ENCODE measurements around the gene KCNJ6.
"Not testable (repeated sequence)": the region's sequence is repeated elsewhere in the genome, so short reads cannot be mapped to it uniquely, and the experiment has no call there.

The KCNJ6 gene

GRCh38 chr21:37668462-37669239, 247.6 kb downstream of the KCNJ6 start:
- no peak for DNase-seq (ENCODE audit: low read depth, low spot score)
- H3K4me3 ChIP-seq (ENCODE audit: low read length): no peak overlapping the region

- no peak overlapping the region for H3K4me3 ChIP-seq (ENCODE audit: low read length)
- DNase-seq (ENCODE audit: low read depth, low spot score): no peak
Observed at GRCh38 chr21:37667380-37667779, 248.9 kb downstream of the KCNJ6 start.

DNA sequence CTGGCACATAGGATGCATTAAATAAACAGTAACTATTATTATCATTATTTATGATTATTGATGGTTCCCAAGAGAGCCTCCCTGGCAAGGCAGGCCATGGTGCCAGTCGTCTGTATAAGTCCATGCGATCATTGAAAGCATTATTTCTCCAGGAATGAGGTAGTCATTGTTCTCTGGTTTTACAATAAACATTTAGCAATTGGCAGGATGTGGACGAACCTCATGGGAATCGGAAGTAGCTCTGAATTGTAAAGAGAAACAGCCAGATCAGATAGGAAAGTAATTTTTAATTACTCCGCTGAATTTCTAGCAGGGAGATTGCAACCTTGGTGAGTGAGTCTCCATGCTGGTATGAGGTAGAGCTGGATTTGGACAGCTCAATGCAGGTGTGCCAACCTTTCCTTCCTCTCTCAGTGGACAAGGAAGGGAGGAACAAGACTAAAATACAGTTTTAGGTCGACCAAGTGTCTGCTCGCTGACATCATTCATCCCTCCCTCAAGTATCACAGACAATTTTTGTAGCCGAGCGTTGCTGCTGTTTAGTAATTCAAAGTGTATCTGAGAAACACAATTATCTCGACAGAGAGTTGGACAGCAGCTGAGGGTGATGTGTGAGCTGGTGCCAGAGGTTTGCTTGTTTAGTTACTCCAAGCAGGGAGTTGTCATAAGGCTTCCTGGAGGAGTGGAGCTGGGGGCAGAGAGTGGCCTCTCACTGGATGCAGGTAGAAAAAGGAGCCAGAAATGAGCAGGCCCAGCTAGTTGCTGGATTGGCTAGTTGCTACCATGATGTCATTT, 250.8 kb downstream of the KCNJ6 start:
- H3K4me3 ChIP-seq (ENCODE audit: low read length): no peak overlapping the region
- no peak for DNase-seq (ENCODE audit: low read depth, low spot score)

DNA sequence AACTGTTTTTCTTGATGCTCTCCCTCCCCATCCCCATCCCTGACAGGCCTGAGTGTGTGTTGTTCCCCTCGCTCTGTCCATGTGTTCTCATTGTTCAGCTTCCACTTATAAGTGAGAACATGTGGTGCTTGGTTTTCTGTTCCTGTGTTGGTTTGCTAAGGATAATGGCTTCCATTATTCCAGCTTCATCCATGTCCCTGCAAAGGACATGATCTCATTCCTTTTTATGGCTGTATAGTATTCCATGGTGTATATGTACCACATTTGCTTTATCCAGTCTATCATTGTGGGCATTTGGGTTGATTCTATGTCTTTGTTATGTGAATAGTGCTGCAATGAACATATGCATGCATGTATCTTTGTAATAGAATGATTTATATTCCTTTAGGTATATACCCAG, 254.0 kb downstream of the KCNJ6 start:
- DNase-seq (ENCODE audit: low read depth, low spot score); H3K4me3 ChIP-seq (ENCODE audit: low read length): not testable (repeated sequence)

- no peak overlapping the region for H3K4me3 ChIP-seq (ENCODE audit: low read length)
- no peak for DNase-seq (ENCODE audit: low read depth, low spot score)
Observed at GRCh38 chr21:37660709-37661108, 255.5 kb downstream of the KCNJ6 start.

DNA sequence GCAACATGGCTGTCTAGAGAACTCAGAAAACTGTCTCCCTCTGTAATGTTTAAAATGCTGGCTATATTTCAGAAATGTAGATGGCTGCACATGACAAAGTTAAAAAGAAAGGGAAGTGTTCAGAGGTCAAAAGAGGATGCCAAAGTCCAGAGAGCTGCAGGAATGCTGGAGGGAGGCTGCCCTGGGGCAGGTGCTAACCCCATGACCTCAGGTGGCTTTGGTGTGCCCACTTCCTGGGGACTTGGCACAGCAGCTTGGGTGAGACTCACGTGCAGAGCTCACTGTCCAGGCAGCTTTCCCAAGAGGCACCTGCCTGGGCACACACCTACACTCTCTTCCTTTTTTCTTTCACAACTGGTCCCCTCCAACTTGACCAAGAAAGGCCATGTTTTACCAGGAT, 256.4 kb downstream of the KCNJ6 start:
- no peak overlapping the region for H3K4me3 ChIP-seq (ENCODE audit: low read length)
- no peak for DNase-seq (ENCODE audit: low read depth, low spot score)

DNA sequence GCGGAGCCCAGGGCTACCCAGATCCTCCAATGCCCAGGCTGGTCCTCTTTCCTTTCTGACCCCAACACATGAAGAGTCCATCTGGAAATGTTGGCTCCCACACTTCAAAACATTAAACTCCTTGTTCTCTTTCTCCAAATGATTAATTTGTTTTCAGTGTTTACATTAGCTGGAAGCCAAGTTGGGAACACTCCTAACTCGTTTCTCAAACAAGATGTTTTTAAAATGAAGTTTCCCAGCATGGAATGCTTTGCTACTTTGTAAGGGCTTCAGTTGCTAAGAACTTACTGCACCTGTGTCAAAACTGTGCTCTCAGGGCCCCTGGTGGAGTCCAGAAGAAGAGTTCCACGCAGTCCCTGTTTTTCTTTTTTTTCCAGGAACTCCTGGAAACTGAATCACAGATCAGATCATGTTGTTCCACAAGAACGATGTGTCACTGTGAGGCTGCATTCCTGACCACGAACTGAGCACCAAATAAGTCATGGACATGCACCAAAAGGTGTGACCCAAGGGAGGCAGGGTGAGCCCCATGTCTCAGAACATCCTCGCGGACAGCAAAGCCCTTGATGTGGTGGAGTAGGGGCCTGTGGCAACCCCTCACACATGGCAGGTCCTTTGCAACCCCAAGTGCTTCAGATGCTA, 257.3 kb downstream of the KCNJ6 start:
- no peak overlapping the region for H3K4me3 ChIP-seq (ENCODE audit: low read length)
- DNase-seq (ENCODE audit: low read depth, low spot score): no peak

GRCh38 chr21:37658121-37658816, 258.0 kb downstream of the KCNJ6 start:
- no peak overlapping the region for H3K4me3 ChIP-seq (ENCODE audit: low read length)
- no peak for DNase-seq (ENCODE audit: low read depth, low spot score)

DNA sequence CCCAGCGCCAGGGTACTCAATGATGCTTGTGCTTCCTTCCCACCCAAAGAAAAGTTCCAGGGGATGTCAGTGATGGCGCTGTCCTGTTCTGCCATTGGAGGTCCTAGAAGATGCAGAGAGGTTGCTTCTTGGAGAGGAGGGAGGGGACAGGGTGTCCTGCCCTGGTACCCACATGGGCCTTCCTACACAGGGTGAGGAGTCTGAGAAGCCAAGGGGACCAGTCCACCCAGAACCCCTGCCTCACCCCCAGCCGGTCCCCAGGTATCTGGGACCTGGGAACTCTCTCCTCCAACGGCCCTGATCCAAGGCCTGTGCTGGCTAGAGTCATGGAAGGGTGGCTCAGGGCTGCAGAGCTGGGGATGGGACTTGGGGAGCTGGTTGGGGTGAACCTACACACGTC, 259.4 kb downstream of the KCNJ6 start:
- H3K4me3 ChIP-seq (ENCODE audit: low read length): no peak overlapping the region
- DNase-seq (ENCODE audit: low read depth, low spot score): no peak

DNA sequence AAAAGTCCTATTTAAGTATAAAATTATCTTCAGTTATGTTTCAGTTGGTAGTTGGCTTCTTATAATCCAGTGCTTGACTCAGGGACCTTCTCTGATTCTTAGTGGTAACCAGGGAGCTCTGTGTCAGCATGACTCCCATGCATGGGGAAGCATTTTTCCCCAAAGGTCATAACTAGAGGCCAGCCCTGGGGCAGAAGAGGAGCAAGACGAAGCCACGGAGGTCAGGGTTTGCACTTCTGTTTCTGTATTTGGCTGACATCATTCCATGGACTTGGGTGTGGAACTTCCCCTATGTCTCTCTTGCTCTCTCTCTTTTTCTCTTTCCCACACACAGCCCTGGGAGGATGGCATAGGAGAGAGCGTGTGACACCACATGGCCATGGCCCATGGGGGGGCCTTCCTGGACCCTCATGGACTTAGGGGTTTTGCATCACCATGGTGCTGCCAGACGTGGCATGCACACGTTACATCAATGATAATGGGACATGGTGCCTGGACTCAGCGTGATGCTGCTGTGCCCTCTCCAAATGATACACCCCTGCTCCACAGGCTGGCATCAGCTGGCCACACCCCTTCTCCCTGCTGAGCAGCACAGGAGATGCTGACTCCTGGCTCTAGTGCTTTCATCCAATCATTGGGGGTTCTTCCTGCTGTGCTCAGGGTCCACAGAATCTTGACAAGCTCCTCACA, 260.5 kb downstream of the KCNJ6 start:
- no peak overlapping the region for H3K4me3 ChIP-seq (ENCODE audit: low read length)
- no peak for DNase-seq (ENCODE audit: low read depth, low spot score)

DNA sequence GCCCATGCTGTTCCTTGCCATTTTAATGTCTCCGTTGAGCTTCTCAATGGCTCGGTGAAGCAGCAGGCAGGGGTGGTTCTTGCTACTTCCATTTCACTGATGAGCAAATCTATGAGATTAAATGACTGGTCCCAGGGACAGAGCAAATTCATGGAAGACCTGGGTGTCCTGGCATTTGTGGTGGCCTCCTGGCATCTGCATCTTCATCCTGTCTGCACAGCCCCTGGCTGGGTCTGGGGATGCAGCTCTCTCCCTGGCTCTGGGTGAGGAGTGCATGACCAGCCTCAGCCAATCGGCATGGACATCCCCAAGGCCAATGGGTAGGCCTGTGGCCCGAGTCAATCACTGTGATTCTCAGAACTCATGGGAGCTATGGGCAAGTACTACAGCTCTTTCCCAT, 261.7 kb downstream of the KCNJ6 start:
- DNase-seq (ENCODE audit: low read depth, low spot score): no peak
- no peak overlapping the region for H3K4me3 ChIP-seq (ENCODE audit: low read length)

DNA sequence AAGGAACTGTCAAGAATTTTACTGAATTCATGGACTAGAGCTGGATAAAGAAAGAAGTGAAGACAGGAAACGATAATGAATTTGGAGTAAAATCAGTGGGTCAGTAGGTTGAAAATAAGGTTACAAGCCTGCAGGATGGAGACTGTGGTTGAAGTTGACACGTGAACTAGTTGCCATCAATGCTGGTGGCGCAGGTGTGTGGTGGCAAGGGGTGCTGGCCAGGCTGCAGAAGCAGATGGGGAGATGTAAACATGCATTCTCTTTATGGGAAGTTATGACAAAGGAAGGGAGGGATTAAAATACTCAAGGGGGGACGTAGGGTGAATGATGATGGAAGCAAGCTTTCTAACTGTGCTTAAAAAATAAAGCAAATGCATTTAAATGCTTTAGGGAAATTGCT, 263.1 kb downstream of the KCNJ6 start:
- no peak overlapping the region for H3K4me3 ChIP-seq (ENCODE audit: low read length)
- no peak for DNase-seq (ENCODE audit: low read depth, low spot score)

GRCh38 chr21:37647781-37648180, 268.5 kb downstream of the KCNJ6 start:
- DNase-seq (ENCODE audit: low read depth, low spot score): no peak
- H3K4me3 ChIP-seq (ENCODE audit: low read length): no peak overlapping the region

- not testable (repeated sequence) for DNase-seq (ENCODE audit: low read depth, low spot score)
Observed at GRCh38 chr21:37646761-37647160, 269.5 kb downstream of the KCNJ6 start.

DNA sequence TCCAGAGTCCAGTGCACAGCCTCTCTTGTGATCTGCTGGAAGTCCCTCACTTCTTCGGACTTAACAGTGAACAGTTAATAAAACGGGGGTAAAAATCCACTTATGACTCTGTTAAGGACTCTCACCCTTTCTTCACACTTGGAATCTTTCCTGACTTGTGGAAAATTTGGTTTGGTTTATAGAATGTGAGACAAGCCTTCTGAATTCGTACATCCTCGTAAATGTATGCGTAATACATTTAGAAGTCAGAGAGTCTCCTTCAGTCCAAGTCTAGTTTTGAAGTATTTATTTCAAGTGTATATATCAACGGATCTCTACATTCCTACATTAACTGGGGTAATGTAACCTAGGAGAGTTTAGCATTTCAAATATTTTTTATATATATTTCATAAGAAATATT, 270.4 kb downstream of the KCNJ6 start:
- no peak for DNase-seq (ENCODE audit: low read depth, low spot score)
- H3K4me3 ChIP-seq (ENCODE audit: low read length): no peak overlapping the region

More at GRCh38 chr21:37646761-37647160, 269.5 kb downstream of the KCNJ6 start:
- not testable (repeated sequence) for H3K4me3 ChIP-seq (ENCODE audit: low read length)

DNA sequence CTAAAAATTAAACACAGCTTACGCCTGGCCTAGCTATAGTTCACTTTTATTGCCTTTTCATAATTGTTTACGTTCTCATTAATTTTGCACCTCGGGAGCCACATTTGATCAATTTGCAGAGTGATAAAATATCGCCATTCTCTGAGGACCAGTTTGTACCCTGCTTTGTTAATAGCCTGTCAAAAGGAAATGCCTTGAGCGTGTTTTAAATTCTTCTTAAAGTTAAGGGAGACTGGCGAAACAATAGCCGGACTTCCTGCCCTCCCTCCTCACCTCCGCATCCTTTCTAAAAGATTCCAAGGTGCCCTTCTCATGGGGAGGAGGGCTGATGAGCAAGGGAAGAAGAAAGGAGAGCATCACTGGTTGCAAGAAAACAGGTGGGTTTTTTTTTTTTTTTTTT, 271.6 kb downstream of the KCNJ6 start:
- no peak for DNase-seq (ENCODE audit: low read depth, low spot score)
- no peak overlapping the region for H3K4me3 ChIP-seq (ENCODE audit: low read length)

GRCh38 chr21:37643862-37644261, 272.4 kb downstream of the KCNJ6 start:
- not testable (repeated sequence) for H3K4me3 ChIP-seq (ENCODE audit: low read length); DNase-seq (ENCODE audit: low read depth, low spot score)

GRCh38 chr21:37642493-37642892, 273.8 kb downstream of the KCNJ6 start:
- no peak overlapping the region for H3K4me3 ChIP-seq (ENCODE audit: low read length)
- DNase-seq (ENCODE audit: low read depth, low spot score): peak; percentile 41

- DNase-seq (ENCODE audit: low read depth, low spot score): no peak
Observed at GRCh38 chr21:37639756-37640155, 276.5 kb downstream of the KCNJ6 start.

More at GRCh38 chr21:37639756-37640155, 276.5 kb downstream of the KCNJ6 start:
- H3K4me3 ChIP-seq (ENCODE audit: low read length): no peak overlapping the region

All from Jurkat, Clone E6-1 (cell line).